K562 (cell line): ENCODE data around the gene ADCYAP1R1. TPM values are rescaled to one million over a fixed set of nuclear protein-coding genes. Genes with fewer than 3 reads are reported as not detected.

Experiments used
- ATAC-seq: fragments of 200-7000 bp; cut with Tn5 transposase; 3 replicates; pipeline ENCODE4 v1.9.1; 2020; ENCODE audit warnings: moderate library complexity
- BruUV-seq: library from RNA; stranded (reverse); fragments of 400-500 nt; replicated peaks from 2 replicates; lab custom pipeline; 2021; lab: Mats Ljungman, UMichigan
- CTCF ChIA-PET: fragments of 300-600 bp; formaldehyde crosslinking; extraction: SDS; loops from one replicate; lab custom pipeline; 2021; ENCODE audit warnings: low intra/inter-chr PET ratio; lab: Yijun Ruan, JAX
- POLR2A ChIA-PET: fragments of 300-600, 350-650 bp; sonication (Branson Sonifier 250); formaldehyde crosslinking; extraction: SDS; loops from one replicate; lab custom pipeline; 2021; ENCODE audit warnings: antibody characterized with exemption, inconsistent platforms; lab: Yijun Ruan, JAX
- DNase-seq, 4 experiments: peaks; one replicate each; pipeline versions ENCODE4 v3.0.0 to v3.0.0-alpha.2; 2011 to 2018; ENCODE audit warnings: low spot score in 3 of 4, mixed read lengths in 3 of 4; ENCODE audit errors: extremely low read depth in 1 of 4
- FAIRE-seq: peaks from 2 replicates; lab custom pipeline; 2011; peaks lifted over from hg19 to GRCh38; lab: Jason Lieb, UNC
- H2AFZ ChIP-seq: 2 replicates; pipeline ENCODE4 v1.6.0; 2011; ENCODE audit warnings: low read depth, low read length, control low read depth, inconsistent platforms
- H3K27ac ChIP-seq: fragments of 200-600 bp; 3 replicates; pipeline ENCODE4 v1.8.0; 2011; ENCODE audit warnings: low read depth, mild to moderate bottlenecking, control low read depth, inconsistent platforms, low read length, moderate library complexity, mixed read lengths; ENCODE audit errors: extremely low read depth
- H3K27me3 ChIP-seq, 2 experiments: fragments of 300-600 bp in 1 of 2; 2 replicates in 1 of 2; 3 replicates in 1 of 2; pipeline versions ENCODE4 v1.6.0 to v1.8.0; 2011; ENCODE audit warnings: inconsistent platforms in 2 of 2, low read length in 2 of 2, mild to moderate bottlenecking in 1 of 2, mixed read lengths in 1 of 2, moderate library complexity in 1 of 2; ENCODE audit not compliant: control insufficient read depth in 2 of 2, insufficient read depth in 2 of 2
- H3K36me3 ChIP-seq: fragments of 300-600 bp; 3 replicates; pipeline ENCODE4 v1.8.0; 2011; ENCODE audit warnings: mild to moderate bottlenecking, low read length, inconsistent platforms; ENCODE audit not compliant: control insufficient read depth, insufficient read depth
- H3K4me1 ChIP-seq, 2 experiments: fragments of 200-600 bp in 1 of 2; replicated peaks in 1 of 2; 2 replicates in 1 of 2; 3 replicates in 1 of 2; pipeline versions ENCODE4 v1.5.1 to v1.8.0; 2011; ENCODE audit warnings: inconsistent platforms in 2 of 2, low read length in 2 of 2, mild to moderate bottlenecking in 1 of 2, mixed read lengths in 1 of 2, moderate library complexity in 1 of 2; ENCODE audit not compliant: control insufficient read depth in 2 of 2, insufficient read depth in 2 of 2
- H3K4me2 ChIP-seq: 2 replicates; pipeline ENCODE4 v1.6.1; 2011; ENCODE audit warnings: low read length, control low read depth, inconsistent platforms, mixed read lengths; ENCODE audit not compliant: insufficient read depth
- H3K4me3 ChIP-seq: fragments of 200-600 bp; sonication (generic), shearing (Covaris generic); 2 replicates; pipeline ENCODE4 v1.5.1; 2016; ENCODE audit warnings: control low read depth, inconsistent platforms
- H3K79me2 ChIP-seq: fragments of 200-600 bp; 3 replicates; pipeline ENCODE4 v1.8.0; 2011; ENCODE audit warnings: low read length, inconsistent platforms; ENCODE audit not compliant: control insufficient read depth, insufficient read depth
- H3K9ac ChIP-seq, 2 experiments: 2 replicates each; pipeline versions ENCODE4 v1.6.0 to v1.6.1; 2011; ENCODE audit warnings: low read depth in 2 of 2, low read length in 2 of 2, control low read depth in 1 of 2, inconsistent platforms in 1 of 2, mild to moderate bottlenecking in 1 of 2, mixed read lengths in 1 of 2; ENCODE audit not compliant: insufficient read depth in 1 of 2
- H3K9me1 ChIP-seq: one replicate; pipeline ENCODE4 v1.6.0; 2011; ENCODE audit warnings: inconsistent platforms, mild to moderate bottlenecking, low read length, moderate library complexity; ENCODE audit not compliant: control insufficient read depth, insufficient read depth
- H3K9me3 ChIP-seq: replicated peaks from 2 replicates; pipeline ENCODE4 v1.5.1; 2011; ENCODE audit warnings: low read depth, low read length, inconsistent platforms; ENCODE audit not compliant: control insufficient read depth, insufficient read depth
- H4K20me1 ChIP-seq: replicated peaks from 2 replicates; pipeline ENCODE4 v1.6.1; 2011; ENCODE audit warnings: low read length, inconsistent platforms, mixed read lengths; ENCODE audit not compliant: control insufficient read depth, insufficient read depth
- ADNP ChIP-seq: fragments of 200-800 bp; sonication (Bioruptor generic); IDR thresholded peaks from 2 replicates; pipeline ENCODE4 v1.6.1; 2016; ENCODE audit warnings: missing genetic modification characterization, missing compliant biosample characterization
- CTCFL ChIP-seq: IDR thresholded peaks from 2 replicates; pipeline ENCODE4 v1.6.1; 2011; ENCODE audit warnings: borderline replicate concordance, low read depth, mild to moderate bottlenecking, moderate library complexity, low read length; ENCODE audit not compliant: insufficient read depth, poor library complexity, severe bottlenecking
- ETS2 ChIP-seq: IDR thresholded peaks from 2 replicates; pipeline ENCODE4 v1.6.1; 2016; ENCODE audit warnings: borderline replicate concordance, missing genetic modification characterization, mild to moderate bottlenecking, moderate library complexity, missing compliant biosample characterization; ENCODE audit not compliant: poor library complexity, severe bottlenecking
- HDAC8 ChIP-seq: fragments of 450-650 bp; IDR thresholded peaks from 2 replicates; pipeline ENCODE4 v1.6.1; 2016; ENCODE audit warnings: mild to moderate bottlenecking, missing genetic modification characterization, moderate library complexity, missing compliant biosample characterization
- ILF3 ChIP-seq: fragments of 450-650 bp; IDR thresholded peaks from 2 replicates; pipeline ENCODE4 v1.6.1; 2018; ENCODE audit warnings: antibody characterized with exemption, mild to moderate bottlenecking, moderate library complexity, borderline replicate concordance
- SAFB2 ChIP-seq: fragments of 200-400 bp; formaldehyde crosslinking; IDR thresholded peaks from 2 replicates; pipeline ENCODE4 v1.6.1; 2018; ENCODE audit warnings: borderline replicate concordance, low read length, low read depth, moderate library complexity; ENCODE audit not compliant: severe bottlenecking
- SRSF3 ChIP-seq: fragments of 200-400 bp; formaldehyde crosslinking; IDR thresholded peaks from 2 replicates; pipeline ENCODE4 v1.6.1; 2016; ENCODE audit warnings: mild to moderate bottlenecking, low read length, moderate library complexity; ENCODE audit not compliant: insufficient read depth
- THAP12 ChIP-seq: fragments of 250-450 bp; sonication (Bioruptor Pico); IDR thresholded peaks from 2 replicates; pipeline ENCODE4 v1.9.0; 2021; ENCODE audit warnings: mild to moderate bottlenecking, inconsistent platforms
- ZBTB34 ChIP-seq: fragments of 250-450 bp; sonication (Bioruptor Pico); IDR thresholded peaks from 2 replicates; pipeline ENCODE4 v1.8.0; 2021; ENCODE audit warnings: mild to moderate bottlenecking, moderate library complexity
- ZNF184 ChIP-seq: sonication (generic); formaldehyde crosslinking; IDR thresholded peaks from 2 replicates; pipeline ENCODE4 v1.5.0; 2020; ENCODE audit warnings: missing genetic modification reagents
- ZNF395 ChIP-seq: fragments of 200-800 bp; sonication (Bioruptor generic); IDR thresholded peaks from 2 replicates; pipeline ENCODE4 v1.6.1; 2017; ENCODE audit warnings: missing genetic modification characterization, missing compliant biosample characterization
- ZNF408 ChIP-seq: fragments of 250-450 bp; sonication (Bioruptor Pico); IDR thresholded peaks from 2 replicates; pipeline ENCODE4 v1.4.0; 2020; ENCODE audit warnings: low read depth, mild to moderate bottlenecking, moderate library complexity
- ZNF561 ChIP-seq: fragments of 450-650 bp; formaldehyde crosslinking; conservative IDR thresholded peaks from 2 replicates; pipeline ENCODE4 v1.4.0; 2020; ENCODE audit warnings: mild to moderate bottlenecking, moderate library complexity
- ZNF584 ChIP-seq: fragments of 200-800 bp; sonication (Bioruptor generic); IDR thresholded peaks from 2 replicates; pipeline ENCODE4 v1.6.1; 2016; ENCODE audit warnings: low read depth, mild to moderate bottlenecking, missing genetic modification characterization, missing compliant biosample characterization
- WGBS: fragments of 100-300 bp; shearing (Covaris generic); methylation state at CpG from one replicate; pipeline ENCODE4 v1.1.6; 2016; ENCODE audit warnings: low coverage, mixed read lengths; ENCODE audit not compliant: insufficient coverage; ENCODE audit errors: missing lambda C conversion rate; 5-methylcytosine and 5-hydroxymethylcytosine counted together
- in situ Hi-C: fragments of 300-500 bp; cut with MboI; formaldehyde crosslinking; loops from 4 replicates; pipeline ENCODE4 v1.15.0; 2018; ENCODE audit warnings: inconsistent platforms, mixed read lengths
- intact Hi-C: fragments of 100-400 bp; cut with micrococcal nuclease; formaldehyde crosslinking; loops from 2 replicates; pipeline ENCODE4 v1.14.2; 2022
- polyA plus RNA-seq, 8 experiments: library from polyadenylated mRNA; depleted of rRNA in 4 of 8; stranded (reverse) in 5 of 8; unstranded in 3 of 8; fragments of >200 nt; fragmentation: Nextera tagmentation in 2 of 8; fragmentation: Illumina TruSeq in 1 of 8; extraction: Ambion mirVana in 2 of 8; extraction: Trizol in 1 of 8; gene quantifications; 2 replicates each; pipeline versions ENCODE4 v1.2.1 to v1.2.3, GENCODE V29; 2011 to 2014; ENCODE audit warnings: inconsistent platforms in 1 of 8, missing spikeins in 1 of 8
- total RNA-seq, 7 experiments: library from RNA; depleted of rRNA in 6 of 7; stranded (reverse); fragments of >200 nt in 6 of 7; fragmentation: Illumina TruSeq in 2 of 7; extraction: Trizol in 2 of 7; gene quantifications; 2 replicates each; pipeline versions ENCODE4 v1.2.1 to v1.2.3, GENCODE V29; 2011 to 2021; ENCODE audit warnings: low replicate concordance in 1 of 7

Gene ADCYAP1R1
- total and polyA plus RNA-seq, 9 of the 15 experiments (the other 6 are each of a cell fraction or from before 2014, with no cell fraction given), result 0.03 to 0.07 TPM; not detected in 7

- CTCF ChIA-PET, result no interaction called here
- no TSS peak for BruUV-seq
- H4K20me1 ChIP-seq, result peaks cover 7% of the 10 kb centered on the region; the same call in 1 of the 2 replicates
- H2AFZ ChIP-seq, result no peak overlapping the region
- no peak overlapping the region for H3K4me3 ChIP-seq
- intact Hi-C loops (no loop called here), in situ Hi-C loops (no loop called here)
- no peaks in the 10 kb centered on the region for H3K9me1 ChIP-seq
- no peaks in the 10 kb centered on the region for H3K9me3 ChIP-seq
- POLR2A ChIA-PET, result interaction anchor here (0.8 to 1.6 kb wide), 2 partner anchors 19 to 29 kb away, joined by 3 to 4 read pairs; no protein-coding TSS in a partner anchor
- FAIRE-seq (no peak), ATAC-seq (no peak), DNase-seq (no peak)
- H3K27ac ChIP-seq, result no peak overlapping the region
- H3K4me2 ChIP-seq, result no peak overlapping the region
- 0% methylated on average over 7 of the region's 7 CpGs for WGBS
- peaks cover 0 to 14% of the 10 kb centered on the region in 2 experiments; a peak in 3 of 5 replicates for H3K27me3 ChIP-seq
- no peaks in the 10 kb centered on the region for H3K79me2 ChIP-seq
- no peaks in the 10 kb centered on the region for H3K36me3 ChIP-seq
- H3K4me1 ChIP-seq, result 0 out of 5 replicates have a peak, but pooled peaks cover 0 to 3% of the 10 kb centered on the region in 2 experiments
- no peak overlapping the region for H3K9ac ChIP-seq
- no peak for TF ChIP-seq SRSF3
- TF ChIP-seq ILF3, result no peak
- no peak for TF ChIP-seq SAFB2
- TF ChIP-seq ZNF395 (CRISPR knock-in tag), result no peak
- no peak for TF ChIP-seq THAP12 (CRISPR knock-in tag)
- no peak for TF ChIP-seq ETS2
- TF ChIP-seq HDAC8 (tag), result no peak
- TF ChIP-seq ZBTB34 (CRISPR knock-in tag), result no peak
- TF ChIP-seq ZNF184 (CRISPR knock-in tag), result no peak
- TF ChIP-seq ZNF561 (CRISPR knock-in tag), result no peak
- TF ChIP-seq ADNP, result no peak
- TF ChIP-seq CTCFL, result no peak
- no peak for TF ChIP-seq ZNF408 (CRISPR knock-in tag)
- TF ChIP-seq ZNF584 (CRISPR knock-in tag), result no peak
Measured at GRCh38 chr7:31065840-31066239, 13.7 kb downstream of the ADCYAP1R1 start.
